HG03565 (cell line): ENCODE data around the gene FAT2.
A peak's percentile ranks its signal among the peaks of the same experiment; 100 is the strongest.
"Not testable (repeated sequence)": the region's sequence is repeated elsewhere in the genome, so short reads cannot be mapped to it uniquely, and the experiment has no call there.

ENCODE experiments used
- ATAC-seq: cut with Tn5 transposase; IDR thresholded peaks from one replicate; pipeline ENCODE4 v1.9.1; 2021; ENCODE audit warnings: mild to moderate bottlenecking, moderate library complexity; ENCODE audit not compliant: unreplicated experiment

Gene FAT2

DNA sequence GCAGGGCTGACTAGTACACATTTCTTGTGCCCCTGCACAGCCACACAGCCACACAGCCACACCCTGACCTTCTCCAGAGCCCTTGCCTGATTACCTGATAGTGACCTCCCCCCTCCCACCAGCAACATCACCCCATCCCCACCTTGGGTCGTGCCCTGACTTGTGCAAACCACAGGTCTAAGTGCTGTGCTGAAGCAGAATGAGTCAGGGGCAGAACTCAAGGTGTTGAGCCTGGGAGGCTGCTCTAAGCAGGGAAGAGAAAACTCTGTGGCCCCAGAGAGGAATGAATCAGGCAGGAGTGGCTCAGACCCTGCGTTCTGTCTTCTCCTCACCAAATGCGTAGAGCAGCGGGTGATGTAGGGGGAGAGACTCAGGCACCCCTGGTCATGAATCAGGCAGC, 24.3 kb upstream of the FAT2 start:
- ATAC-seq = peak; percentile 35

GRCh38 chr5:151614565-151614964, 23.4 kb upstream of the FAT2 start:
- no peak for ATAC-seq

- ATAC-seq = peak; percentile 61
Observed at GRCh38 chr5:151612689-151613427, 21.7 kb upstream of the FAT2 start.

GRCh38 chr5:151611127-151611775, 20.1 kb upstream of the FAT2 start:
- no peak for ATAC-seq

GRCh38 chr5:151608522-151608921, 17.4 kb upstream of the FAT2 start:
- no peak for ATAC-seq

GRCh38 chr5:151607304-151607703, 16.2 kb upstream of the FAT2 start:
- no peak for ATAC-seq

DNA sequence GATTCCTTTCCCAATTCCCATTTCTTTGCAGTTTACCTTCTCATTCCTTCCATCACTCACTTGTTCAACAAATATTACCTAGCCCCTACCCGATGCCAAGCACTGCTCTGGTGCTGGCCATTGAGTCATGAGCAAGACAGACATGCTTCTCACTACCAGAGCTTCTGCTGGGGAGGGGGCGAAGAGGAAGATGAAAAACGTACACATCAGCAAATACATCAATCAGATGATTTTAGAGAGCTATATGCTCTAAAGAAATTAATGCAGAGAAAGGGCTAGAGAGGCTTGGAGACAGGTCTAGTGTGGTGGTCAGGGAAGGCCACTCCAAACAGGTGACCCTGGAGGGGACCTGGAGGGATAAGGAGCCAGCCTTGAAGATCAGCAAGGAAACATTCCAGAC, 14.4 kb upstream of the FAT2 start:
- ATAC-seq = no peak

DNA sequence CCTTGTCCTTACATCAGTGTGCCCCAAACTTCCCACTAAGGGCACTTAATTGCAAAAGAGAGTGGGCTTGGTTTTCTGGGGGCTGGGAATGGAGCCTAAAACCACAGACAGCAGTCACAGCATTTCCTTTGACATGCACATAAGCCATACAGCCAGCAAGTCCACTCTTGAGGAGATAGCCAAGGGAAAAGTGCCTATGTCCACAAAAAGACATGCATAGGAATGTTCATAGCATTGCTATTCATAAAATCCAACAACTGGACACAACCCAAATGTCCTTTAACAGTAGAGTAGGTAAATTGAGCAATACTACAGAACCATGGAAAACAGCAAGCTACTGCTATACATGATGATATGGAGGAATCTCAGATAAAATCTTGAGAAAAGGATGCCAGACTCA, 11.7 kb upstream of the FAT2 start:
- ATAC-seq = no peak

DNA sequence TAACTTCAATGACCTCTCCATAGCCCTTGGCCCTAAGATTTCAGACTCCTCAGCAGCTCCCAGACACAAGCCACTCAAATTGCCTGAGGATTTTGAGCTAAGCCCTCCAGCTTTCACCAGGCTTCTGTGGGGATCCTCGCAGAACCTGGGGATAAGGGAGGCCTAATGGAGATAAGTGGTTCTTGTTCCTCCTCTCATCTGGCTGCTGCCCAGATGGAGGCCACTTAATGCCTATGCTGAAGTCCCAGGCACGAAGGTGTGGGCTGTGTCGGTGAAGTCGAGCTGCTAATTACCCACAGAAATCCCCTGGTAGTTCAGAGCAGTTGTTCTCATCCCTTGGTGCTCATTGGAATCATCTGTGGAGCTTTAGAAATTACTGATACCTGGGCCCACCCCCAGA, 10.3 kb upstream of the FAT2 start:
- no peak for ATAC-seq

- no peak for ATAC-seq
Observed at GRCh38 chr5:151600069-151600665, 9.0 kb upstream of the FAT2 start.

DNA sequence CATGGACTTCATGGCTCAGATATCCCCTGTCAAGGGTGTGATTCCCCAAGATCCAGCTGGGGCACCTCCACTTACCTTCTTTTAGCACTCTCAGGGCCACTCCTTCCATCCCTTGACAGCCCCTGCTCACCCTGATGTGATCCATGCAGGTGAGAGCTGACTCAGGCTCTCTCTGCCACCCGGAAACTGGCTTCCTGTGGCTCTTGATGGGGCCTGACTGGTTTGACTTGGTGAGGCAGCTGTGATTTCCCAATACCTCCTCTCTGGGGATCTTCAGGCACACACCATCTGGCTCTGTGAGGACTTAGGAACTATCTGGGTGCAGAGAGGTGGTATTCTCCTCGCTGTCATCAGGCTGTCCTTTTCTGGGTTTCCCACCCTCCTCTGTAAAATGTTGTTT, 7.9 kb upstream of the FAT2 start:
- no peak for ATAC-seq

GRCh38 chr5:151598549-151598948, 7.4 kb upstream of the FAT2 start:
- ATAC-seq = no peak

- no peak for ATAC-seq
Observed at GRCh38 chr5:151597749-151598148, 6.6 kb upstream of the FAT2 start.

DNA sequence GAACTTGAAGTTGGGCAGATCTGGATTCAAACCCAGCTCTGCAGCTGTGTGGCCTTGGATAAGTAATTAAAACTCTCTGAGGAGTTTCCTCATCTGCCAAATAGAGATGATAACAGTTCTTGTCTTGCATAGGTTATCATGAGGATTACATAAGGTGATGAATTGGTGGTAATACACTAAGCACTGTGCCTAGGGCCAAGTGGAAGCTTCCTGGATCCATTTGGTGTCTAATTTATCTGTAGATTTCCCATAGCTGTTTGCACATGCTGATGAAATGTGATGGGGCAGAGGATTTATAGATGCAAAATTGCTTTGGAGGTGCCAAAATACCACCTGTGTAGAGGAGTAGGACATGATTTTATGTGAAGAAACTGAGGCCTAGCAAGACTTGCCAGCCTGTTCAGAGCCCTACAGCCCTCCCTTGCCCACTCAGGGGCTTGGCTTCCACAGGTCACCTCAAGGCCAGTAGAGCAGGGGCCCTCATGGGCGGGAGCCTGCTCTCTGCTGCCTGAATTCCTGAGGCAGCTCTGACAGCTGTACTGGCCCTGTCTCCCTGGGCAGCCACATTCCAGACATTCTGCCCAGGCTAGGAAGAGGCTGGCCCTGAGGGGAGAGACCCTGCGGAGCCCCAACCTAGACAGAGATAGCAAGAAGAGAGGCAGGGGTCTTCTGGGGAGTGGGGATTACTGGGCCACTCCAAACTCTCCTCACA, 5.9 kb upstream of the FAT2 start:
- ATAC-seq = no peak

- no peak for ATAC-seq
Observed at GRCh38 chr5:151595411-151595826, 4.3 kb upstream of the FAT2 start.

DNA sequence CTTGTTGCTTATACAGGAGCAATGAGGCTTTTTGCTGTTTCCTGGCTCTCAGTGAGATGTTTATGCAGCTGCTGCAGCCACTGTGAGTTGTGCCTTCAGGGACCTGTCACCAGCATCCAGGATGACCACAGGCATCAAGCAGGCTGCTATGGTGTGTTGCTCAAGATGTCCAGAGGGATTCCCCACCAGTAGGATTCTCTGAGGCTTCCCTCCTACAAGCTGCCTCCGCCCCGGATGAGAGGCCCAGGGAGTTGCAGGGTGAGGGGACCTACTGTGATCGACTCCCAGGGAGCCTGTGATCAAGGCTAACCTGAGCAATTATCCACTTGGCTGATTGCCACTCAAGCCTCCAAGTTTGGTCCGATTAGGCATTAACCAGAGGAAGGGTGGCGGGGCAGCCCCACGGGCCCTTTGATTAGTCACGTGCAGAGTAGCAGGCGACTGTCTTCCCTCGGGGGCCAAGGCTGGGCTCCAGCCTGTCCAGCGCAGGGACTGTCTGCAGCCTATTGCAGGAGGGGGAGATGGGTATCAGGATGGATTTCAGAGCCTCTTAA, 1.8 kb upstream of the FAT2 start:
- no peak for ATAC-seq

DNA sequence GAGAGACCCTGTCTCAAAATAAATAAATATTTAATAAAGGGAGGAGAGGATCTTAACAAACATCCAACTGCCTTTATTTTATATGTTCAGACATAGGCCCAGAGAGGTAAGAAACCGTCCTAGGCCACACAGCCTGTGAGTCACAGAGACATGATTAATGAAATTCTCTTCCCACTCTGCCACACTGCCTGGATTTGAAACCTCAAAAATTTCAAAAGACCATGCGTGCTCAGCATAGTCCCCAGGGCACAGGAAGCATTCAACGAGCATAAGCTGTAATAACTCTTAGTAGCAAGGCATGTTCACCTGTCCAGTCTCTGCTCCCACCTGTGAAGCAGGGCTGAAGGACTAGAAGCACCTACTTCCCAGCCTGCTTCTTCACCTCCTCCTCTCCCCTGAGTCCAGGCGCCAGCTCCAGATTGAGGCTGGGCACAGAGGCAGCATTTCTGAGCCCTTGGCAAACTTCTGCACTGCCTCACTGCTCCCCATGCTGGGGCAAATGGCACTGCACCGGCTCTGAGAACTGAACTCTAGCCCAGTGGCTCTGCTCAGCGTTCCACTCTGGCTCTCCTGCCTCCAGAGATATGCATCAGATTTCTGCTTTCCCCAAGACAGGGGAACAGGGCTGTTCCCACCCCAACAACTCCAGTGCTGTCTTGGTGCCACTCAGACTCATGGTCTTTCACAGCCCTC, 1.1 kb downstream of the FAT2 start:
- no peak for ATAC-seq

- ATAC-seq = no peak
Observed at GRCh38 chr5:151587796-151588555, 3.2 kb downstream of the FAT2 start.

GRCh38 chr5:151585970-151586369, 5.2 kb downstream of the FAT2 start:
- ATAC-seq = no peak

- ATAC-seq = not testable (repeated sequence)
Observed at GRCh38 chr5:151585344-151585743, 5.8 kb downstream of the FAT2 start.
